HG03378 (cell line): ENCODE data around the gene ZNF407.
"Not testable (repeated sequence)": the region's sequence is repeated elsewhere in the genome, so short reads cannot be mapped to it uniquely, and the experiment has no call there.

Source experiments
- ATAC-seq: cut with Tn5 transposase; IDR thresholded peaks from one replicate; pipeline ENCODE4 v1.9.1; 2021; ENCODE audit warnings: mild to moderate bottlenecking, moderate library complexity; ENCODE audit not compliant: unreplicated experiment

Gene ZNF407

DNA sequence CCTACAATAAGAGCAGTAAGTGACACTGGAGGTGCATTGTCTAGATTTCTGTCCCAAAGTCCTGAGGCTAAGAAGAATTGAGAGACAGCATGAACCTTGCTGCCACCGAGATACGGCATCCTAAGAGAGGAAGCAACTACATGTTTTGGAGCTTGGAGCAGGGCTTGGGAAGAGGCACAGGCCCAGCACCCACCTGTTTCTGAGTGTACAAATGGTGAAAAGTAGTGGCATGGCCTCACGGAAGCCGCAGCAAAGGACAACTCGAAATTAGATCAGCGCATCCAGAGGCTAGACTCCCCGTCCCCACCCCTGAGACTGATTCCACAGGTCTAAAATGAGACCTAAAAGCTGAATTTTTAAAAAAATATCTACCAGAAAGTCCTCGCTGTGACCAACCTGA lies 483.8 kb downstream of the ZNF407 start:
- no peak for ATAC-seq

- no peak for ATAC-seq
Observed at GRCh38 chr18:75083131-75083530, 485.5 kb downstream of the ZNF407 start.

DNA sequence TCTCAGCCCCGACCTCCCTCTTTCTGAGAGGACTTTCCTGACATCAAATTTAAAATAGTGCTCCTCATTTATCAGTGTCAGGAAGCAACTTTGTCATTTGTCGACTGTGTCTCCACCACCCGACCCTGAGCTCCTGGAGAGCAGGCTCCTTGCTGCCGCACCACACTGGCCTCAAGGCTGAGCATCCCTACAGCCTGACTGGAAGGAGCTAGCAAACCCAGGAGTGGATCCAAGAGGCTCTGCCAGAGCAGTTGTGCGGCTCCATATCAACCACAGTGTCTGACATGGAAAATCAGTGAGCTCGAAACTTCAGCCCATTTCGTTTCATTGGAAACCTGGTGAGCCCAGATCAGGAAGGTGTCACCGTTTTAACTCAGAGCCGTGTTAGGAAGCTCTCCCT lies 486.1 kb downstream of the ZNF407 start:
- no peak for ATAC-seq

DNA sequence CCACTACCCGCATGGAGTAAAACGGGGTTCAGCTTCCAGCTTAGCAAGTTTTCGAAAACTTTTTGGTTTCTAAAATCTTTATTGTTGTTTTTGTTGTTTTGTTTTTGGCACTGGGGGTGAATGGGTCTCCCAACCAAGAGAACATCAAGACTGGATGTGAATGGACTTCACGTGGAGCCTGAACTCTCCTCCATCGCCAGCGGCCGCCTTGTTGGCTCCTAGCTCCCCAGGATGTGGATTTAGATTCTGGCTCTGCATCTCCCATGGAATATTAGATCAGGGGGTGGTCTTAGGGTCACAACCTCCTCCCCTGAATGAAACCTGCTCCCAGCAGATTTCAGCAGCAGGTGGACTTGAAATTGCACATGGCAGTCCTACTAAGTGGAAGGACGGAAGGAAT lies 488.0 kb downstream of the ZNF407 start:
- not testable (repeated sequence) for ATAC-seq

- no peak for ATAC-seq
Observed at GRCh38 chr18:75086494-75087034, 488.9 kb downstream of the ZNF407 start.

GRCh38 chr18:75087119-75088020 lies 489.7 kb downstream of the ZNF407 start:
- no peak for ATAC-seq

GRCh38 chr18:75088021-75088506 lies 490.4 kb downstream of the ZNF407 start:
- no peak for ATAC-seq

DNA sequence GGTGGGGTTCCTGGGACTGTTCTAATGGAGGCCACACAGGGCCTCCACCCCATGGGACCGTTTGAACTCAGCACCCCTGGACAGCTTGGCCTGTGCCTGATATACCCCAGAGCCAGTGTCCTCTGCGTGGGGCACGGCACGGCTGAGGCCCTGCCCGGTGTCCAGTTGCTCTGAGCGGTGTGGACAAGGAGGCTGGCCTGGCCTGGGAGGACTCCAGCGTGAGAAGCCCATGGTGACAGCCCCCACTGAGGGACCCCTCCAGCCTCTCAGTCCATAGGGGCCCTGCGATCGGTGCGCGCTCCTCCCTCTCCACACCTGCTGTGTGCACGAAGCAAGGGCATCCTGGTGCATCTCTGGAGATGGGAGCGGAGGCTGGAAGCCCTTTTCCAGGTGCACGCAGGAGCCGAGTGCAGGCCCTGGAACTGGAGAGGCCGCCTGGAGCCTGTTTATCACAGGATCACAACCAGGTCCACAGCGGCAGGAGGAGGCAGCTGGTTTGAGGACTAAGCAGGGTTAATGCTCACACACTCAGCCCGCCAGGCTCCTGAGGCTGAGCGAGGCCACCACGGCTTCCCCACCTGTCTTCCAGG lies 491.0 kb downstream of the ZNF407 start:
- ATAC-seq, result no peak

DNA sequence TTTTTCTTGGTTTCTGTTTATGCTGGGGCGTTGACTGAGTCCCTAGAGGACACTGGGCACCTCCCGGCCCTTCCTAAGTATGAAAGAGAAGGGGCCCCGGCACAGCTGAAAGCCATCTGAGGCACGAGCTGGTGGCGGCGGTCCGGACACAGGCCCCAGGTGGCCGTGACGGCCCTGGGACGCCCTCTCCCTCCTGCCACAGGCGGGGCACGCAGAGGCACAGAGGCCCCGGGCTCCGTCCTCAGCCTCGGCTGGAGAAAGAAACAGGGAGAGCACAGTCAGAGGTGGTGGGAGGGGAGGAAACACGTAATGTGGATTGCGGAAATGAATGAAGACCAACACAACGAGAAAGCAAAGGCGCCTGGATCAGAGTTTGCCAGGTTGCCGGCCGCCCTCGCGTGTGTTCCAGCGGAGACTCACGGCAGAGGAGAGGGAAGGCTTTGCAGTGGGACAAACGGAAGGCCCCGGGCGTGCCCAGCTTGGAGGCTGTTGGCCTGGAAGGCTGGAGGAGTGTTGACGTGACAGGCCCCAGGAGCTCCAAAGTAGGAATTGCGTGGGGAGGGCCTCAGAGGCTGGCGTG lies 492.2 kb downstream of the ZNF407 start:
- no peak for ATAC-seq

GRCh38 chr18:75090336-75090735 lies 492.7 kb downstream of the ZNF407 start:
- no peak for ATAC-seq

DNA sequence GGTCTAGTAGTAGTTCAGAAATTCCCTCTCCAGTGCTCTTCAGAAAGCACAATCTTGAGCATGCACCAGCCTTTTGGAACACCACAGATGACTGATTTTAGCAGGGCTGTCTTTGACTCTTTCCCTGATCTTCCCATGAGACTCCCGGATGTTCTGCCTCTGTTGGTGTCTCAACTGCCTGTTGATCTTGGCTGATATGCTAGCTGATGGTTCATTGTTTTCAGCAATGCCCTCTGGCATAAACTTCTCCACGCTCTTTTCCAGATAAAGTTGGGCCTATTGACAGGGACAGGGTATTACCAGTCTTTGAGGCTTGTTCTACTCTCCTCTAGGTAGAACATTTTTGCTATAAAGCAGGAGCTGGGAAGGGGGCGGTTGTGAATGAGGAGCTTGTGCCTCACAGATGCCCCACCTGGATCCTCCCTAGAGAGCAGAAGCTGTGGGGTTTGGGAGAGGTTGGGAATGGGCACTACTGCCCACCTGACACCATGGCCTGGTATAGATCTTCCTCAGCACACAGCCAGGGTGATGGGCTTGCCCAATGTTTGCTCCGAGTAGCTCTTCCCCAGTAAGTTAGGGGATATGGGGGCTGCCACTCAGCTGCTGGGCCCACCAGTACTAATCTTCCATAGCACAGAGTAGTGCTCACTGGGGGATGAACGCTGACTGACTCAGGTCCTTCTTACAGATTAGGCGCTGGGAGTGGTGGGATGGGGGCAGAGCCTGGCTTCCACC lies 500.0 kb downstream of the ZNF407 start:
- ATAC-seq, result no peak

DNA sequence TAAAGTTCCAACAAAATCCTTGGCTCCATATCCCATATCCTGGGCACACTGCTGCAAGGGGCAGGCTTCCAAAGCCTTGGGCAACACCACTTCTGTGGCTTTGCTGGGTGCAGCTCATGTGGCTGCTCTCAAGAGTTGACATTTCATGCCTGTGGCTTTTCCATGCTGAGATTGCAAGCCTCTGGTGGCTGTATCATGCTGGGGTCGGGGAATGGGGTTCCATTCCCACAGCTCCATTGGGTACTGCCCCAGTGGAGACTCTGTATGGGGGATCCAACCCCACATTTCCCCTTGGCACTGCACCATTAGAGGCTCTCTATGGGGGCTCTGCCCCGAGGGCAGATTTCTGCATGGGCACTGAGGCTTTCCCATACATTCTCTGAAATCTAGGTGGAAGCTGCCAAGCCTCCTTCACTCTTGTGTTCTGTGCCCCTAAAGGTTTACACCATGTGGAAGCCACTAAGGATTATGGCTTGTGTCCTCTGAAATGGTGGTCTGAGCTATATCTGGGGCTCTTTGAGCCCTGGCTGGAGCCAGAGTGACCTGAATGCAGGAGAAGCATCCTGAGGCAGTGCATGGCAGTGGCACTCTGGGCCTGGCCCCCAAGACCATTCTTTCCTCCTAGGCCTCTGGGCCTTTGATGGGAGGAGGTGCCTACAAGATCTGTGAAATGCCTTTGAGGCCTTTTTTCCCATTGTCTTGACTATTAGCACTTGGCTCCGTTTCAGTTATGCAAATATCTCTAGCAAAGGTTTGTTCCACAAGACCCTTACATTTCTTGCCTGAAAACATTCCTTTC lies 503.4 kb downstream of the ZNF407 start:
- no peak for ATAC-seq

DNA sequence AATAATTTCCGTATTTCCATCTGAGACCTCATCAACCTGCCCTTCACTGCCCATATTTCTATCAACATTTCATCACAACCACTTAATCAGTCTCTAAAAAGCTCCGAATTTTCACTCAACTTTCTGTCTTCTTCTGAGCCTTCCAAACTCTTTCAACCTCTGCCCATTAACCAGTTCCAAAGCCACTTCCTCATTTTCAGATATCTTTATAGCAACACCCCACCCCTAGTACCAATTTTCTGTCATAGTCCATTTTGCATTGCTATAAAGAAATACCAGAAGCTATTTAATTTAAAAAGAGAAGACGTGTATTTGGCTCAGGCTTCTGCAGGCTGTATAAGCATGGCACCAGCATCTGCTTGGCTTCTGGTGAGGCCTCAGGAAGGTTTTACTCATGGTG lies 504.2 kb downstream of the ZNF407 start:
- no peak for ATAC-seq

- not testable (repeated sequence) for ATAC-seq
Observed at GRCh38 chr18:75104029-75104428, 506.4 kb downstream of the ZNF407 start.

- ATAC-seq, result no peak
Observed at GRCh38 chr18:75104483-75104882, 506.8 kb downstream of the ZNF407 start.

DNA sequence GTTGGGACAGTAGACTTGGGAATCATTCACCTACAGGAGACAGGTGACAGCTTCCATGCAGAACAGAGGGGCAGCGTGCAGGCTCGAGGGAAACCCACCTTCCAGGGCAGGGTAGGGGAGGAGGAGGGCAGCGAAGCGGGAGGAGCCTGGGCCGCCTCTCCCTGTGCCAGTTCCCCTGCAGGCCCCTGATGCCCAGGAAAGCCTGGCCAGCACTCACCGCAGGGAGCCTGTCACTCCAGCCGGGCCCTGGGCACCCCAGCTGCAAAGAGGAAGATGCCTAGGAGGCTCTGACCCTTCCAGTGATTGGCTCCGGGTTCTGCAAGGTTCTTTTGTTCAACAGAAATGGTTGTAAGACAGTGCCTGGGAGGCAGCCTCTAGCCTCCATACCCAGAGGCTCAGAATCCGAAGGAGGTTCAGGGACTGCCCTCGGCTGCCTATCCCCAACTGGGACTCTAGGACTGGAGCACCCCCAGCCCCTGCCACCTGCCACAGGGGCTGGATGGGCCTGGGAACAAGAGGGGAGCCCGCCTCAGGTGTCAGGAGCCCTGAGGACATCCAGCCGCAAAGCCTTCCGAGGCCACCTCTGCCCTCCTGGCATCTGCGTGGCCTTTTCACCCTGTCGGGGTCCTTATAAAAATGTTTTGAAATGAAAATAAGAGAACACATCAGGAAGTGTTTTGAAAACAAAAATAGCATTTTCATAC lies 508.0 kb downstream of the ZNF407 start:
- no peak for ATAC-seq

- ATAC-seq, result no peak
Observed at GRCh38 chr18:75106746-75107145, 509.1 kb downstream of the ZNF407 start.

- ATAC-seq, result no peak
Observed at GRCh38 chr18:75107196-75107930, 509.7 kb downstream of the ZNF407 start.

- ATAC-seq, result no peak
Observed at GRCh38 chr18:75107931-75108276, 510.2 kb downstream of the ZNF407 start.
